IPS-15b (cell line): ENCODE data around the gene CGB5.
"Not testable (repeated sequence)": the region's sequence is repeated elsewhere in the genome, so short reads cannot be mapped to it uniquely, and the experiment has no call there.

ENCODE experiments used
- H3K27me3 ChIP-seq: one replicate; pipeline ENCODE4 v1.6.1; 2013; ENCODE audit warnings: low read length; ENCODE audit not compliant: control insufficient read depth, insufficient read depth
- H3K36me3 ChIP-seq: one replicate; pipeline ENCODE4 v1.6.1; 2013; ENCODE audit warnings: low read length; ENCODE audit not compliant: control insufficient read depth, insufficient read depth
- H3K4me1 ChIP-seq: one replicate; pipeline ENCODE4 v1.6.1; 2013; ENCODE audit warnings: mild to moderate bottlenecking, low read length; ENCODE audit not compliant: control insufficient read depth, insufficient read depth
- H3K4me3 ChIP-seq: one replicate; pipeline ENCODE4 v1.5.1; 2013; ENCODE audit warnings: low read depth, low read length
- H3K9ac ChIP-seq: one replicate; pipeline ENCODE4 v1.6.1; 2013; ENCODE audit warnings: low read depth, mild to moderate bottlenecking, low read length
- H3K9me3 ChIP-seq: one replicate; pipeline ENCODE4 v1.6.1; 2013; ENCODE audit warnings: mild to moderate bottlenecking, low read length; ENCODE audit not compliant: control insufficient read depth, insufficient read depth

Gene CGB5

GRCh38 chr19:49014870-49015255, 28.8 kb upstream of the CGB5 start:
- H3K4me3 ChIP-seq, result no peak overlapping the region
- peaks cover 50% of the 10 kb centered on the region for H3K36me3 ChIP-seq
- no peaks in the 10 kb centered on the region for H3K9me3 ChIP-seq
- H3K9ac ChIP-seq, result no peak overlapping the region
- H3K4me1 ChIP-seq, result peaks cover 3% of the 10 kb centered on the region
- H3K27me3 ChIP-seq, result peaks cover 13% of the 10 kb centered on the region

GRCh38 chr19:49016067-49016839, 27.4 kb upstream of the CGB5 start:
- H3K27me3 ChIP-seq, result peaks cover 24% of the 10 kb centered on the region
- H3K4me1 ChIP-seq, result peaks cover 9% of the 10 kb centered on the region
- H3K4me3 ChIP-seq, result no peak overlapping the region
- no peaks in the 10 kb centered on the region for H3K9me3 ChIP-seq
- H3K36me3 ChIP-seq, result peaks cover 38% of the 10 kb centered on the region
- no peak overlapping the region for H3K9ac ChIP-seq

GRCh38 chr19:49017041-49017665, 26.5 kb upstream of the CGB5 start, which contains the start of gene LHB:
TSS of gene LHB (minus strand) at chr19:49017091. CDS start at chr19:49017081, 10 bp downstream.
- no peaks in the 10 kb centered on the region for H3K9me3 ChIP-seq
- H3K27me3 ChIP-seq, result peaks cover 30% of the 10 kb centered on the region
- peaks cover 9% of the 10 kb centered on the region for H3K4me1 ChIP-seq
- H3K36me3 ChIP-seq, result peaks cover 29% of the 10 kb centered on the region
- peak within 1 kb of the TSS; percentile 24 for H3K9ac ChIP-seq
- peak within 1 kb of the TSS; percentile 50 for H3K4me3 ChIP-seq

GRCh38 chr19:49017666-49018351, 25.8 kb upstream of the CGB5 start:
- H3K9ac ChIP-seq, result peak overlapping the region; percentile 24
- peak overlapping the region; percentile 50 for H3K4me3 ChIP-seq
- H3K36me3 ChIP-seq, result peaks cover 25% of the 10 kb centered on the region
- peaks cover 30% of the 10 kb centered on the region for H3K27me3 ChIP-seq
- peaks cover 9% of the 10 kb centered on the region for H3K4me1 ChIP-seq
- no peaks in the 10 kb centered on the region for H3K9me3 ChIP-seq

GRCh38 chr19:49018388-49019241, 25.0 kb upstream of the CGB5 start:
- not testable (repeated sequence) for H3K9ac ChIP-seq

GRCh38 chr19:49019242-49019932, 24.3 kb upstream of the CGB5 start:
- H3K9me3 ChIP-seq, result no peaks in the 10 kb centered on the region
- H3K4me3 ChIP-seq, result peak overlapping the region; percentile 53
- peaks cover 30% of the 10 kb centered on the region for H3K27me3 ChIP-seq
- H3K36me3 ChIP-seq, result peaks cover 18% of the 10 kb centered on the region
- H3K4me1 ChIP-seq, result peaks cover 9% of the 10 kb centered on the region
- H3K9ac ChIP-seq, result no peak overlapping the region

More at GRCh38 chr19:49018388-49019241, 25.0 kb upstream of the CGB5 start:
- H3K4me1 ChIP-seq, H3K9me3 ChIP-seq: not testable (repeated sequence)
- Histone ChIP-seq H3K27me3 (peaks cover 30% of the 10 kb centered on the region), H3K36me3 (peaks cover 25% of the 10 kb centered on the region), H3K4me3 (peak overlapping the region; percentile 50)

GRCh38 chr19:49020342-49020741, 23.3 kb upstream of the CGB5 start:
- no peak overlapping the region for H3K9ac ChIP-seq
- peaks cover 9% of the 10 kb centered on the region for H3K4me1 ChIP-seq
- H3K4me3 ChIP-seq, result peak overlapping the region; percentile 30
- peaks cover 10% of the 10 kb centered on the region for H3K36me3 ChIP-seq
- peaks cover 30% of the 10 kb centered on the region for H3K27me3 ChIP-seq
- H3K9me3 ChIP-seq, result no peaks in the 10 kb centered on the region

GRCh38 chr19:49020931-49021895, 22.4 kb upstream of the CGB5 start:
- H3K36me3 ChIP-seq, result peaks cover 1% of the 10 kb centered on the region
- H3K9ac ChIP-seq, result no peak overlapping the region
- no peak overlapping the region for H3K4me3 ChIP-seq
- H3K9me3 ChIP-seq, result no peaks in the 10 kb centered on the region
- H3K4me1 ChIP-seq, result peaks cover 9% of the 10 kb centered on the region
- peaks cover 30% of the 10 kb centered on the region for H3K27me3 ChIP-seq

GRCh38 chr19:49022116-49022515, 21.5 kb upstream of the CGB5 start:
- Histone ChIP-seq H3K9ac (no peak overlapping the region), H3K4me3 (no peak overlapping the region), H3K9me3 (no peaks in the 10 kb centered on the region), H3K36me3 (no peaks in the 10 kb centered on the region), H3K27me3 (peaks cover 30% of the 10 kb centered on the region), H3K4me1 (peaks cover 9% of the 10 kb centered on the region)

GRCh38 chr19:49024233-49024632, 19.4 kb upstream of the CGB5 start, which contains the start of gene CGB3:
TSS of gene CGB3 (minus strand) at chr19:49024333. CDS start at chr19:49023971, 362 bp downstream.
- H3K9me3 ChIP-seq, H3K4me3 ChIP-seq, H3K4me1 ChIP-seq, H3K9ac ChIP-seq, H3K36me3 ChIP-seq: not testable (repeated sequence)
- peaks cover 18% of the 10 kb centered on the region for H3K27me3 ChIP-seq
